K562 (cell line): ENCODE measurements around the gene TRIM32. TPM values are rescaled to one million over a fixed set of nuclear protein-coding genes. Genes with fewer than 3 reads are reported as not detected.
A peak's percentile ranks its signal among the peaks of the same experiment; 100 is the strongest.

Experiments used
- ATAC-seq: fragments of 200-7000 bp; cut with Tn5 transposase; 3 replicates; pipeline ENCODE4 v1.9.1; 2020; ENCODE audit warnings: moderate library complexity
- BruUV-seq: library from RNA; stranded (reverse); fragments of 400-500 nt; replicated peaks from 2 replicates; lab custom pipeline; 2021; lab: Mats Ljungman, UMichigan
- CTCF ChIA-PET: fragments of 300-600 bp; formaldehyde crosslinking; extraction: SDS; loops from one replicate; lab custom pipeline; 2021; ENCODE audit warnings: low intra/inter-chr PET ratio; lab: Yijun Ruan, JAX
- POLR2A ChIA-PET: fragments of 300-600, 350-650 bp; sonication (Branson Sonifier 250); formaldehyde crosslinking; extraction: SDS; loops from one replicate; lab custom pipeline; 2021; ENCODE audit warnings: antibody characterized with exemption, inconsistent platforms; lab: Yijun Ruan, JAX
- DNase-seq, 4 experiments: peaks; one replicate each; pipeline versions ENCODE4 v3.0.0 to v3.0.0-alpha.2; 2011 to 2018; ENCODE audit warnings: low spot score in 3 of 4, mixed read lengths in 3 of 4; ENCODE audit errors: extremely low read depth in 1 of 4
- FAIRE-seq: peaks from 2 replicates; lab custom pipeline; 2011; peaks lifted over from hg19 to GRCh38; lab: Jason Lieb, UNC
- H2AFZ ChIP-seq: 2 replicates; pipeline ENCODE4 v1.6.0; 2011; ENCODE audit warnings: low read depth, low read length, control low read depth, inconsistent platforms
- H3K27ac ChIP-seq: fragments of 200-600 bp; 3 replicates; pipeline ENCODE4 v1.8.0; 2011; ENCODE audit warnings: low read depth, mild to moderate bottlenecking, control low read depth, inconsistent platforms, low read length, moderate library complexity, mixed read lengths; ENCODE audit errors: extremely low read depth
- H3K27me3 ChIP-seq, 2 experiments: fragments of 300-600 bp in 1 of 2; 2 replicates in 1 of 2; 3 replicates in 1 of 2; pipeline versions ENCODE4 v1.6.0 to v1.8.0; 2011; ENCODE audit warnings: inconsistent platforms in 2 of 2, low read length in 2 of 2, mild to moderate bottlenecking in 1 of 2, mixed read lengths in 1 of 2, moderate library complexity in 1 of 2; ENCODE audit not compliant: control insufficient read depth in 2 of 2, insufficient read depth in 2 of 2
- H3K36me3 ChIP-seq: fragments of 300-600 bp; 3 replicates; pipeline ENCODE4 v1.8.0; 2011; ENCODE audit warnings: mild to moderate bottlenecking, low read length, inconsistent platforms; ENCODE audit not compliant: control insufficient read depth, insufficient read depth
- H3K4me1 ChIP-seq, 2 experiments: fragments of 200-600 bp in 1 of 2; replicated peaks in 1 of 2; 2 replicates in 1 of 2; 3 replicates in 1 of 2; pipeline versions ENCODE4 v1.5.1 to v1.8.0; 2011; ENCODE audit warnings: inconsistent platforms in 2 of 2, low read length in 2 of 2, mild to moderate bottlenecking in 1 of 2, mixed read lengths in 1 of 2, moderate library complexity in 1 of 2; ENCODE audit not compliant: control insufficient read depth in 2 of 2, insufficient read depth in 2 of 2
- H3K4me2 ChIP-seq: 2 replicates; pipeline ENCODE4 v1.6.1; 2011; ENCODE audit warnings: low read length, control low read depth, inconsistent platforms, mixed read lengths; ENCODE audit not compliant: insufficient read depth
- H3K4me3 ChIP-seq: fragments of 200-600 bp; sonication (generic), shearing (Covaris generic); 2 replicates; pipeline ENCODE4 v1.5.1; 2016; ENCODE audit warnings: control low read depth, inconsistent platforms
- H3K79me2 ChIP-seq: fragments of 200-600 bp; 3 replicates; pipeline ENCODE4 v1.8.0; 2011; ENCODE audit warnings: low read length, inconsistent platforms; ENCODE audit not compliant: control insufficient read depth, insufficient read depth
- H3K9ac ChIP-seq, 2 experiments: 2 replicates each; pipeline versions ENCODE4 v1.6.0 to v1.6.1; 2011; ENCODE audit warnings: low read depth in 2 of 2, low read length in 2 of 2, control low read depth in 1 of 2, inconsistent platforms in 1 of 2, mild to moderate bottlenecking in 1 of 2, mixed read lengths in 1 of 2; ENCODE audit not compliant: insufficient read depth in 1 of 2
- H3K9me1 ChIP-seq: one replicate; pipeline ENCODE4 v1.6.0; 2011; ENCODE audit warnings: inconsistent platforms, mild to moderate bottlenecking, low read length, moderate library complexity; ENCODE audit not compliant: control insufficient read depth, insufficient read depth
- H3K9me3 ChIP-seq: replicated peaks from 2 replicates; pipeline ENCODE4 v1.5.1; 2011; ENCODE audit warnings: low read depth, low read length, inconsistent platforms; ENCODE audit not compliant: control insufficient read depth, insufficient read depth
- H4K20me1 ChIP-seq: replicated peaks from 2 replicates; pipeline ENCODE4 v1.6.1; 2011; ENCODE audit warnings: low read length, inconsistent platforms, mixed read lengths; ENCODE audit not compliant: control insufficient read depth, insufficient read depth
- CLOCK ChIP-seq: fragments of 250-450 bp; sonication (Bioruptor Pico); IDR thresholded peaks from 2 replicates; pipeline ENCODE4 v1.4.0; 2020; ENCODE audit warnings: mild to moderate bottlenecking, moderate library complexity, borderline replicate concordance
- COPS2 ChIP-seq: fragments of 450-650 bp; conservative IDR thresholded peaks from 2 replicates; pipeline ENCODE4 v1.6.1; 2016; ENCODE audit warnings: mild to moderate bottlenecking, moderate library complexity
- DACH1 ChIP-seq: fragments of 450-650 bp; IDR thresholded peaks from 2 replicates; pipeline ENCODE4 v1.6.1; 2018; ENCODE audit not compliant: partially characterized antibody
- GABPA ChIP-seq: fragments of 200-800 bp; sonication (Bioruptor generic); conservative IDR thresholded peaks from 2 replicates; pipeline ENCODE4 v1.6.1; 2016; ENCODE audit warnings: low read depth, missing genetic modification characterization, missing compliant biosample characterization
- HMGN3 ChIP-seq: IDR thresholded peaks from 2 replicates; pipeline ENCODE4 v1.6.1; 2011; ENCODE audit warnings: borderline replicate concordance, low read depth, mild to moderate bottlenecking, mixed read lengths, low read length; ENCODE audit not compliant: insufficient read length; ENCODE audit errors: extremely low read depth
- IRF9 ChIP-seq: fragments of 450-650 bp; IDR thresholded peaks from 2 replicates; pipeline ENCODE4 v1.6.1; 2016; ENCODE audit warnings: missing biosample characterization, missing genetic modification characterization
- L3MBTL2 ChIP-seq: fragments of 450-650 bp; IDR thresholded peaks from 2 replicates; pipeline ENCODE4 v1.6.1; 2016; ENCODE audit warnings: mild to moderate bottlenecking, moderate library complexity
- MXD1 ChIP-seq: fragments of 250-450 bp; sonication (Bioruptor Pico); IDR thresholded peaks from 2 replicates; pipeline ENCODE4 v1.8.0; 2021; ENCODE audit warnings: borderline replicate concordance, mild to moderate bottlenecking, moderate library complexity; ENCODE audit not compliant: poor library complexity, severe bottlenecking
- NFIX ChIP-seq: fragments of 250-450 bp; sonication (Bioruptor Pico); IDR thresholded peaks from 2 replicates; pipeline ENCODE4 v1.4.0; 2020; ENCODE audit warnings: low read depth, mild to moderate bottlenecking, moderate library complexity
- OTX1 ChIP-seq: fragments of 450-650 bp; formaldehyde crosslinking; IDR thresholded peaks from 2 replicates; pipeline ENCODE4 v1.4.0; 2022; ENCODE audit warnings: mild to moderate bottlenecking
- RBM25 ChIP-seq: fragments of 200-400 bp; formaldehyde crosslinking; IDR thresholded peaks from 2 replicates; pipeline ENCODE4 v1.6.1; 2018; ENCODE audit warnings: low read length, low read depth, moderate library complexity; ENCODE audit not compliant: severe bottlenecking
- RFX1 ChIP-seq: fragments of 450-650 bp; IDR thresholded peaks from 2 replicates; pipeline ENCODE4 v1.6.1; 2016; ENCODE audit warnings: mild to moderate bottlenecking, moderate library complexity
- RFX5 ChIP-seq: IDR thresholded peaks from 2 replicates; pipeline ENCODE4 v1.6.1; 2011; ENCODE audit warnings: low read depth, mild to moderate bottlenecking, improper control_type of control experiment, low read length
- SREBF2 ChIP-seq: sonication (generic); formaldehyde crosslinking; IDR thresholded peaks from 2 replicates; pipeline ENCODE4 v1.4.0; 2020; ENCODE audit warnings: mild to moderate bottlenecking, missing genetic modification reagents
- SUPT5H ChIP-seq: fragments of 450-650 bp; IDR thresholded peaks from 2 replicates; pipeline ENCODE4 v1.6.1; 2016
- TAL1 ChIP-seq: fragments of 450-650 bp; IDR thresholded peaks from 2 replicates; pipeline ENCODE4 v1.6.1; 2016; ENCODE audit warnings: mild to moderate bottlenecking
- ZNF384 ChIP-seq: IDR thresholded peaks from 2 replicates; pipeline ENCODE4 v1.6.1; 2012; ENCODE audit warnings: low read depth, low read length, improper control_type of control experiment
- ZNF431 ChIP-seq: sonication (generic); formaldehyde crosslinking; IDR thresholded peaks from 2 replicates; pipeline ENCODE4 v1.8.0; 2022; ENCODE audit warnings: mild to moderate bottlenecking, missing genetic modification reagents
- ZNF668 ChIP-seq: fragments of 250-450 bp; sonication (Bioruptor Pico); IDR thresholded peaks from 2 replicates; pipeline ENCODE4 v1.8.0; 2022; ENCODE audit warnings: mild to moderate bottlenecking, inconsistent platforms
- in situ Hi-C: fragments of 300-500 bp; cut with MboI; formaldehyde crosslinking; loops from 4 replicates; pipeline ENCODE4 v1.15.0; 2018; ENCODE audit warnings: inconsistent platforms, mixed read lengths
- intact Hi-C: fragments of 100-400 bp; cut with micrococcal nuclease; formaldehyde crosslinking; loops from 2 replicates; pipeline ENCODE4 v1.14.2; 2022
- polyA plus RNA-seq, 8 experiments: library from polyadenylated mRNA; depleted of rRNA in 4 of 8; stranded (reverse) in 5 of 8; unstranded in 3 of 8; fragments of >200 nt; fragmentation: Nextera tagmentation in 2 of 8; fragmentation: Illumina TruSeq in 1 of 8; extraction: Ambion mirVana in 2 of 8; extraction: Trizol in 1 of 8; gene quantifications; 2 replicates each; pipeline versions ENCODE4 v1.2.1 to v1.2.3, GENCODE V29; 2011 to 2014; ENCODE audit warnings: inconsistent platforms in 1 of 8, missing spikeins in 1 of 8
- total RNA-seq, 7 experiments: library from RNA; depleted of rRNA in 6 of 7; stranded (reverse); fragments of >200 nt in 6 of 7; fragmentation: Illumina TruSeq in 2 of 7; extraction: Trizol in 2 of 7; gene quantifications; 2 replicates each; pipeline versions ENCODE4 v1.2.1 to v1.2.3, GENCODE V29; 2011 to 2021; ENCODE audit warnings: low replicate concordance in 1 of 7

The TRIM32 gene
- total and polyA plus RNA-seq, 9 of the 15 experiments (the other 6 are each of a cell fraction or from before 2014, with no cell fraction given), result 3.5 to 9.4 (median 5.9) TPM

GRCh38 chr9:116687074-116687753 lies at the start of gene TRIM32 (continued):
- TF ChIP-seq L3MBTL2 (peak; percentile 90), GABPA (tag) (0 out of 2 replicates have a peak, but pooled peaks have one; percentile 43), SUPT5H (peak; percentile 56), RFX5 (no peak), OTX1 (CRISPR knock-in tag) (no peak), TAL1 (no peak), ZNF668 (CRISPR knock-in tag) (no peak), RBM25 (peak; percentile 95)

GRCh38 chr9:116639251-116639741 lies 47.8 kb upstream of the TRIM32 start:
- FAIRE-seq (no peak), DNase-seq (no peak), ATAC-seq (no peak)
- Histone ChIP-seq H3K27ac (no peak overlapping the region), H3K79me2 (no peaks in the 10 kb centered on the region), H3K36me3 (no peaks in the 10 kb centered on the region), H3K9ac (no peak overlapping the region), H3K9me3 (no peaks in the 10 kb centered on the region), H3K4me3 (no peak overlapping the region), H3K4me1 (no peaks in the 10 kb centered on the region), H3K4me2 (no peak overlapping the region), H3K27me3 (no peaks in the 10 kb centered on the region), H3K9me1 (no peaks in the 10 kb centered on the region), H4K20me1 (no peaks in the 10 kb centered on the region), H2AFZ (no peak overlapping the region)
- POLR2A ChIA-PET, result interaction anchor here (0.5 to 1.3 kb wide), 2 partner anchors 11 to 1051 kb away, joined by 3 read pairs; no protein-coding TSS in a partner anchor
- in situ Hi-C loops, result no loop called here
- no TSS peak for BruUV-seq
- CTCF ChIA-PET, result no interaction called here
- intact Hi-C loops, result no loop called here
- TF ChIP-seq CLOCK (CRISPR knock-in tag) (no peak), SREBF2 (no peak), NFIX (CRISPR knock-in tag) (no peak), COPS2 (no peak), HMGN3 (no peak), DACH1 (no peak), ZNF384 (no peak), MXD1 (CRISPR knock-in tag) (no peak), ZNF431 (CRISPR knock-in tag) (no peak), RFX1 (no peak), IRF9 (tag) (no peak), RBM25 (no peak)
